Adrenal gland (tissue), 12 donors: ENCODE results near the gene OPCML. TPM values are rescaled to one million over a fixed set of nuclear protein-coding genes. Genes with fewer than 3 reads are reported as not detected.

Experiments used
- DNase-seq, 7 donors: peaks; one replicate each; pipeline ENCODE4 v3.0.0-alpha.2; 2019 to 2020
- H3K27ac ChIP-seq, 5 donors: fragments of 200-600 bp; sonication (generic) in 4 of 5; 1 replicate in 3 of 5; 2 replicates in 2 of 5; pipeline versions ENCODE4 v1.5.1 to v1.8.0; 2016 to 2020; ENCODE audit warnings: mild to moderate bottlenecking in 1 of 5
- H3K27me3 ChIP-seq: fragments of 200-600 bp; 2 replicates; pipeline ENCODE4 v1.8.0; 2021
- H3K36me3 ChIP-seq, 2 donors: fragments of 200-600 bp; replicated peaks in 1 of 2; 1 replicate in 1 of 2; 2 replicates in 1 of 2; pipeline versions ENCODE4 v1.5.1 to v1.8.0; 2018 to 2022
- H3K4me1 ChIP-seq, 2 donors: fragments of 200-600 bp; replicated peaks in 1 of 2; 1 replicate in 1 of 2; 2 replicates in 1 of 2; pipeline versions ENCODE4 v1.5.1 to v1.8.0; 2018 to 2021
- H3K4me3 ChIP-seq, 4 donors: fragments of 200-600 bp; sonication (generic) in 3 of 4; one replicate each; pipeline ENCODE4 v1.5.1; 2016 to 2018
- H3K9me3 ChIP-seq, 3 donors: fragments of 200-600 bp; sonication (generic) in 1 of 3; replicated peaks in 1 of 3; 1 replicate in 2 of 3; 2 replicates in 1 of 3; pipeline versions ENCODE4 v1.5.1 to v1.8.0; 2016 to 2021
- CTCF ChIP-seq, 6 experiments: fragments of 450-650 bp in 4 of 6; fragments of 200-600 bp in 2 of 6; sonication (generic) in 1 of 6; IDR thresholded peaks; 1 replicate in 5 of 6; 2 replicates in 1 of 6; pipeline versions ENCODE4 v1.5.1 to v1.8.0; 2016 to 2021; ENCODE audit warnings: antibody characterized with exemption in 6 of 6, mild to moderate bottlenecking in 2 of 6, moderate library complexity in 1 of 6
- POLR2A ChIP-seq, 2 donors: fragments of 450-650 bp; IDR thresholded peaks; one replicate each; pipeline ENCODE4 v1.6.1; 2017; ENCODE audit warnings: antibody characterized with exemption in 2 of 2, mild to moderate bottlenecking in 2 of 2, moderate library complexity in 1 of 2
- WGBS, 4 donors: extraction: QIAGEN DNeasy Blood & Tissue Kit in 2 of 4; methylation state at CpG; one replicate each; pipeline versions ENCODE4 v1.1.5 to v1.1.7; 2013 to 2017; 5-methylcytosine and 5-hydroxymethylcytosine counted together
- intact Hi-C, 2 donors: fragments of 100-400 bp; cut with DNase I; formaldehyde crosslinking; loops; one replicate each; pipeline versions ENCODE4 v1.14.1 to v1.15.0; 2022 to 2023
- polyA plus RNA-seq, 3 donors: library from polyadenylated mRNA; stranded (reverse); fragments of 200-250 nt in 2 of 3; fragments of 350-450 nt in 1 of 3; fragmentation: Illumina TruSeq in 1 of 3; extraction: RNeasy Lipid Tissue Mini Kit (QIAGEN cat#74804) in 1 of 3; gene quantifications; one replicate each; pipeline ENCODE4 v1.2.3, GENCODE V29; 2013 to 2014
- total RNA-seq, 9 donors: library from RNA; depleted of rRNA in 4 of 9; stranded (reverse); fragments of >200 nt in 4 of 9; fragments of 120-200 nt in 1 of 9; fragmentation: NEBNext Ultra II Directional in 1 of 9; extraction: Animal tissue kit (Norgen Biotek cat#: 25700) in 1 of 9; gene quantifications; one replicate each; pipeline versions ENCODE4 v1.1.0 to v1.2.4, GENCODE V29; 2013 to 2023
- donor health status: healthy with polysubstance abuse.
- donor health status: Bipolar disorder and iron deficiency.
- donor health status: DM: yes; HTN: yes; CAD: no.
- donor health status: DM: no; HTN: no; CAD: no.
- donor health status: DM: no; HTN: no; CAD: no.
- donor health status: DM: yes; HTN: yes; CAD: no.

OPCML gene
- total and polyA plus RNA-seq, 12 donors, result 0.10 to 5.5 (median 0.72) TPM; not detected in 5

- Histone ChIP-seq H3K27ac (no peak overlapping the region), H3K4me1 (peaks cover 0 to under 1% of the 10 kb centered on the region in 2 donors), H3K27me3 (no peaks in the 10 kb centered on the region), H3K9me3 (no peaks in the 10 kb centered on the region), H3K4me3 (no peak overlapping the region), H3K36me3 (no peaks in the 10 kb centered on the region)
- no peak for DNase-seq
- intact Hi-C loops, result no loop called here
- TF ChIP-seq POLR2A (IDR thresholded peaks at IDR 0.05), result no peak
- TF ChIP-seq CTCF (IDR thresholded peaks at IDR 0.05), result no peak
- WGBS, 4 donors, result 87 to 97% (median 94%) methylated on average over 3 of the region's 3 CpGs
These were observed 278.7 kb downstream of the OPCML start for GRCh38 chr11:133253570-133253969.

GRCh38 chr11:133251841-133252240, 280.5 kb downstream of the OPCML start:
- no peak overlapping the region for H3K4me3 ChIP-seq
- intact Hi-C loops, result no loop called here
- DNase-seq, result no peak
- H3K4me1 ChIP-seq, result no peaks in the 10 kb centered on the region
- 55 to 69% (median 60%) methylated on average over 3 of the region's 3 CpGs for WGBS, 4 donors
- no peaks in the 10 kb centered on the region for H3K36me3 ChIP-seq
- H3K9me3 ChIP-seq, result no peaks in the 10 kb centered on the region
- no peaks in the 10 kb centered on the region for H3K27me3 ChIP-seq
- no peak overlapping the region for H3K27ac ChIP-seq
- no peak for TF ChIP-seq CTCF (IDR thresholded peaks at IDR 0.05)
- TF ChIP-seq POLR2A (IDR thresholded peaks at IDR 0.05), result no peak

- no peak for DNase-seq
- H3K9me3 ChIP-seq, result no peaks in the 10 kb centered on the region
- intact Hi-C loops, result no loop called here
- H3K27ac ChIP-seq, result no peak overlapping the region
- no peak overlapping the region for H3K4me3 ChIP-seq
- TF ChIP-seq POLR2A (IDR thresholded peaks at IDR 0.05) (no peak), CTCF (IDR thresholded peaks at IDR 0.05) (no peak)
- WGBS, 4 donors, result 61 to 77% (median 74%) methylated on average over 6 of the region's 6 CpGs
- no peaks in the 10 kb centered on the region for H3K36me3 ChIP-seq
- H3K4me1 ChIP-seq, result no peaks in the 10 kb centered on the region
- no peaks in the 10 kb centered on the region for H3K27me3 ChIP-seq
These were observed 282.8 kb downstream of the OPCML start for GRCh38 chr11:133249530-133249929.

- Histone ChIP-seq H3K27me3 (no peaks in the 10 kb centered on the region), H3K4me1 (no peaks in the 10 kb centered on the region), H3K4me3 (no peak overlapping the region), H3K27ac (no peak overlapping the region), H3K36me3 (no peaks in the 10 kb centered on the region), H3K9me3 (no peaks in the 10 kb centered on the region)
- no peak for DNase-seq
- intact Hi-C loops, result no loop called here
- TF ChIP-seq CTCF (IDR thresholded peaks at IDR 0.05), result no peak
- no peak for TF ChIP-seq POLR2A (IDR thresholded peaks at IDR 0.05)
- 63 to 70% (median 65%) methylated on average over 3 of the region's 3 CpGs for WGBS, 4 donors
These were observed 283.2 kb downstream of the OPCML start for GRCh38 chr11:133249065-133249464.
